ENCODE results near the gene ACTR5.

The ACTR5 gene

DNA sequence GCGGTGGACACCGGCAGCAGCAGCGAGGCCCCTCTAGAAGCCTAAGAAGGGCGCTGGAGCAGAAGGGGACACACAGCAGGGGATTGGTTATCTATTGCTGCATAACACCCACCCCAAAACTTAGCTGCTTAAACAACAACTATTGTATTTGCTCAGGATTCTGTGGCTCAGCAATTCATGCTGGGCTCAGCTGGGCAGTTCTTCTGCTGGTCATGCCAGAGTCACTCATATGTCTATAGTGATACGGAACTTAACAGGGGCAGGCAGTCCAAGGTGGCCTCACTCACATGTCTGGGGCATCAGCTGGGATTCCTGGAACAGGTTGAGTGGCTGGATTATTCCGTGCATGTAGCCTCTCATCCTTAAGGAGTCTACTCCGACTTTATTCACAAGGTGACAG is 39.6 kb downstream of the ACTR5 start:
- POLR2A ChIA-PET: no interaction called here

DNA sequence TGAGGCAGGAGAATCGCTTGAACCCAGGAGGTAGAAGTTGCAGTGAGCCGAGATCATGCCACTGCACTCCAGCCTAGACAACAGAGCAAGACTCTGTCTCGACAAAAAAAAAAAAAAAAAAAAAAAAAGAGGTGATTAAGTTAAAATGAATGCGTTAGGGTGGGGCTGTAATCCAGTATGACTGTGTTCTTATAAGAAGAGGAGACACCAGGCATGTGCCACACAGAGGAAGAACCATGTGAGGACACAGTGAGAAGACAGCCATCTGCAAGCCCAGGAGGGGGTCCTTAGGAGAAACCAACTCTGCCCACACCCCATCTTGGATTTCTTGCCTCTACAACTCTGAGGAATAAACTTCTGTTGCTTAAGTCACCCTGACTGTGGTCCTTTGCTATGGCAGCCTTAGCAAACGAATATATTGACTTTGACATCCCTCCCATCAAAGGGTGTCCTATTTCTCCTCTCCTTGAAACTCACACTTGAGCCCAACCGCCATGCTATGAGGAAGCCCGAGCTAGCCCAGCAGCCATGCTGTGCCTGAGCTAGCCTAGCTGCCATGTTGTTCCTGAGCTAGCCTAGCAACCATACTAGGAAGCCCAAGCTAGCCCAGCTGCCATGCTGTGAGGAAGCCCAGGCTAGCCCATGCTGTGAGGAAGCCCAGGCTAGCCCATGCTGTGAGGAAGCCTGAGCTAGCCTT is 41.4 kb downstream of the ACTR5 start:
- ChIA-PET CTCF (interaction anchor here (0.6 to 3.7 kb wide), 23 partner anchors 8 to 256 kb away, joined by 3 to 23 read pairs (median 5); partner anchors contain the start of genes FAM83D and PPP1R16B), POLR2A (no interaction called here)
- Histone ChIP-seq H3K4me1 (ENCODE audit: control insufficient read depth, insufficient read depth, low read length) (no peaks in the 10 kb centered on the region), H3K27ac (ENCODE audit: extremely low read depth, low read depth, low read length) (no peak overlapping the region), H3K9me3 (ENCODE audit: control insufficient read depth, insufficient read depth, low read depth, low read length) (no peaks in the 10 kb centered on the region), H3K36me3 (ENCODE audit: control insufficient read depth in 2 of 2, insufficient read depth in 1 of 2, low read length in 2 of 2) (no peaks in the 10 kb centered on the region), H3K4me3 (ENCODE audit: low read depth, low read length) (no peak overlapping the region)
- no peak for TF ChIP-seq ZNF16 (tag by site-specific recombination; IDR thresholded peaks at IDR 0.05; ENCODE audit: low read depth)
- no peak for TF ChIP-seq ZNF596 (tag by site-specific recombination; IDR thresholded peaks at IDR 0.05)
- TF ChIP-seq, protein P1, sequence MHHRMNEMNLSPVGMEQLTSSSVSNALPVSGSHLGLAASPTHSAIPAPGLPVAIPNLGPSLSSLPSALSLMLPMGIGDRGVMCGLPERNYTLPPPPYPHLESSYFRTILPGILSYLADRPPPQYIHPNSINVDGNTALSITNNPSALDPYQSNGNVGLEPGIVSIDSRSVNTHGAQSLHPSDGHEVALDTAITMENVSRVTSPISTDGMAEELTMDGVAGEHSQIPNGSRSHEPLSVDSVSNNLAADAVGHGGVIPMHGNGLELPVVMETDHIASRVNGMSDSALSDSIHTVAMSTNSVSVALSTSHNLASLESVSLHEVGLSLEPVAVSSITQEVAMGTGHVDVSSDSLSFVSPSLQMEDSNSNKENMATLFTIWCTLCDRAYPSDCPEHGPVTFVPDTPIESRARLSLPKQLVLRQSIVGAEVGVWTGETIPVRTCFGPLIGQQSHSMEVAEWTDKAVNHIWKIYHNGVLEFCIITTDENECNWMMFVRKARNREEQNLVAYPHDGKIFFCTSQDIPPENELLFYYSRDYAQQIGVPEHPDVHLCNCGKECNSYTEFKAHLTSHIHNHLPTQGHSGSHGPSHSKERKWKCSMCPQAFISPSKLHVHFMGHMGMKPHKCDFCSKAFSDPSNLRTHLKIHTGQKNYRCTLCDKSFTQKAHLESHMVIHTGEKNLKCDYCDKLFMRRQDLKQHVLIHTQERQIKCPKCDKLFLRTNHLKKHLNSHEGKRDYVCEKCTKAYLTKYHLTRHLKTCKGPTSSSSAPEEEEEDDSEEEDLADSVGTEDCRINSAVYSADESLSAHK (tag by site-specific recombination; IDR thresholded peaks at IDR 0.05): 0 out of 2 replicates have a peak, but pooled peaks have one; percentile 35
- TF ChIP-seq, protein P2, sequence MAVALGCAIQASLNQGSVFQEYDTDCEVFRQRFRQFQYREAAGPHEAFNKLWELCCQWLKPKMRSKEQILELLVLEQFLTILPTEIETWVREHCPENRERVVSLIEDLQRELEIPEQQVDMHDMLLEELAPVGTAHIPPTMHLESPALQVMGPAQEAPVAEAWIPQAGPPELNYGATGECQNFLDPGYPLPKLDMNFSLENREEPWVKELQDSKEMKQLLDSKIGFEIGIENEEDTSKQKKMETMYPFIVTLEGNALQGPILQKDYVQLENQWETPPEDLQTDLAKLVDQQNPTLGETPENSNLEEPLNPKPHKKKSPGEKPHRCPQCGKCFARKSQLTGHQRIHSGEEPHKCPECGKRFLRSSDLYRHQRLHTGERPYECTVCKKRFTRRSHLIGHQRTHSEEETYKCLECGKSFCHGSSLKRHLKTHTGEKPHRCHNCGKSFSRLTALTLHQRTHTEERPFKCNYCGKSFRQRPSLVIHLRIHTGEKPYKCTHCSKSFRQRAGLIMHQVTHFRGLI (tag by site-specific recombination; IDR thresholded peaks at IDR 0.05): 0 out of 2 replicates have a peak, but pooled peaks have one; percentile 60
- no peak for TF ChIP-seq ZNF560 (tag by site-specific recombination; IDR thresholded peaks at IDR 0.05; ENCODE audit: borderline replicate concordance)
- no peak for TF ChIP-seq ZNF114 (tag by site-specific recombination; IDR thresholded peaks at IDR 0.05)
- TF ChIP-seq, protein P3, sequence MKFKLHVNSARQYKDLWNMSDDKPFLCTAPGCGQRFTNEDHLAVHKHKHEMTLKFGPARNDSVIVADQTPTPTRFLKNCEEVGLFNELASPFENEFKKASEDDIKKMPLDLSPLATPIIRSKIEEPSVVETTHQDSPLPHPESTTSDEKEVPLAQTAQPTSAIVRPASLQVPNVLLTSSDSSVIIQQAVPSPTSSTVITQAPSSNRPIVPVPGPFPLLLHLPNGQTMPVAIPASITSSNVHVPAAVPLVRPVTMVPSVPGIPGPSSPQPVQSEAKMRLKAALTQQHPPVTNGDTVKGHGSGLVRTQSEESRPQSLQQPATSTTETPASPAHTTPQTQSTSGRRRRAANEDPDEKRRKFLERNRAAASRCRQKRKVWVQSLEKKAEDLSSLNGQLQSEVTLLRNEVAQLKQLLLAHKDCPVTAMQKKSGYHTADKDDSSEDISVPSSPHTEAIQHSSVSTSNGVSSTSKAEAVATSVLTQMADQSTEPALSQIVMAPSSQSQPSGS (tag by site-specific recombination; IDR thresholded peaks at IDR 0.05; ENCODE audit: low read depth): no peak
- TF ChIP-seq, protein P4, sequence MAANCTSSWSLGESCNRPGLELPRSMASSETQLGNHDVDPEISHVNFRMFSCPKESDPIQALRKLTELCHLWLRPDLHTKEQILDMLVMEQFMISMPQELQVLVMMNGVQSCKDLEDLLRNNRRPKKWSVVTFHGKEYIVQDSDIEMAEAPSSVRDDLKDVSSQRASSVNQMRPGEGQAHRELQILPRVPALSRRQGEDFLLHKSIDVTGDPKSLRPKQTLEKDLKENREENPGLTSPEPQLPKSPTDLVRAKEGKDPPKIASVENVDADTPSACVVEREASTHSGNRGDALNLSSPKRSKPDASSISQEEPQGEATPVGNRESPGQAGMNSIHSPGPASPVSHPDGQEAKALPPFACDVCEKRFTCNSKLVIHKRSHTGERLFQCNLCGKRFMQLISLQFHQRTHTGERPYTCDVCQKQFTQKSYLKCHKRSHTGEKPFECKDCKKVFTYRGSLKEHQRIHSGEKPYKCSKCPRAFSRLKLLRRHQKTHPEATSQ (tag by site-specific recombination; IDR thresholded peaks at IDR 0.05): 0 out of 2 replicates have a peak, but pooled peaks have one; percentile 59
- TF ChIP-seq ZNF677 (tag by site-specific recombination; IDR thresholded peaks at IDR 0.05): no peak
- TF ChIP-seq SALL2 (tag by site-specific recombination; IDR thresholded peaks at IDR 0.05; ENCODE audit: borderline replicate concordance): no peak
- TF ChIP-seq, protein P5, sequence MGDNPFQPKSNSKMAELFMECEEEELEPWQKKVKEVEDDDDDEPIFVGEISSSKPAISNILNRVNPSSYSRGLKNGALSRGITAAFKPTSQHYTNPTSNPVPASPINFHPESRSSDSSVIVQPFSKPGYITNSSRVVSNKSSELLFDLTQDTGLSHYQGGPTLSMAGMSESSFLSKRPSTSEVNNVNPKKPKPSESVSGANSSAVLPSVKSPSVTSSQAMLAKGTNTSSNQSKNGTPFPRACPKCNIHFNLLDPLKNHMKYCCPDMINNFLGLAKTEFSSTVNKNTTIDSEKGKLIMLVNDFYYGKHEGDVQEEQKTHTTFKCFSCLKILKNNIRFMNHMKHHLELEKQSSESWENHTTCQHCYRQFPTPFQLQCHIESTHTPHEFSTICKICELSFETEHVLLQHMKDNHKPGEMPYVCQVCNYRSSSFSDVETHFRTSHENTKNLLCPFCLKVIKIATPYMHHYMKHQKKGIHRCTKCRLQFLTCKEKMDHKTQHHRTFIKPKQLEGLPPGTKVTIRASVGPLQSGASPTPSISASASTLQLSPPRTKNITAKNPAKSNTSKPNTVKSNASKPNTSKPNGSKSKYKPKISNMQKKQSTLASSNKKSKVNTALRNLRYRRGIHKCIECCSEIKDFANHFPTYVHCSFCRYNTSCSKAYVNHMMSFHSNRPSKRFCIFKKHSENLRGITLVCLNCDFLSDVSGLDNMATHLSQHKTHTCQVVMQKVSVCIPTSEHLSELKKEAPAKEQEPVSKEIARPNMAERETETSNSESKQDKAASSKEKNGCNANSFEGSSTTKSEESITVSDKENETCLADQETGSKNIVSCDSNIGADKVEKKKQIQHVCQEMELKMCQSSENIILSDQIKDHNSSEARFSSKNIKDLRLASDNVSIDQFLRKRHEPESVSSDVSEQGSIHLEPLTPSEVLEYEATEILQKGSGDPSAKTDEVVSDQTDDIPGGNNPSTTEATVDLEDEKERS (tag by site-specific recombination; IDR thresholded peaks at IDR 0.05): 0 out of 2 replicates have a peak, but pooled peaks have one; percentile 16

More for the DNA sequence above, 39.6 kb downstream of the ACTR5 start:
- Histone ChIP-seq H3K9me3 (ENCODE audit: control insufficient read depth, insufficient read depth, low read depth, low read length) (no peaks in the 10 kb centered on the region), H3K4me1 (ENCODE audit: control insufficient read depth, insufficient read depth, low read length) (no peaks in the 10 kb centered on the region), H3K27ac (ENCODE audit: extremely low read depth, low read depth, low read length) (no peak overlapping the region), H3K36me3 (ENCODE audit: control insufficient read depth in 2 of 2, insufficient read depth in 1 of 2, low read length in 2 of 2) (no peaks in the 10 kb centered on the region), H3K4me3 (ENCODE audit: low read depth, low read length) (no peak overlapping the region)
- TF ChIP-seq ZNF311 (tag by site-specific recombination; IDR thresholded peaks at IDR 0.05; ENCODE audit: borderline replicate concordance): no peak
- TF ChIP-seq, protein P6, sequence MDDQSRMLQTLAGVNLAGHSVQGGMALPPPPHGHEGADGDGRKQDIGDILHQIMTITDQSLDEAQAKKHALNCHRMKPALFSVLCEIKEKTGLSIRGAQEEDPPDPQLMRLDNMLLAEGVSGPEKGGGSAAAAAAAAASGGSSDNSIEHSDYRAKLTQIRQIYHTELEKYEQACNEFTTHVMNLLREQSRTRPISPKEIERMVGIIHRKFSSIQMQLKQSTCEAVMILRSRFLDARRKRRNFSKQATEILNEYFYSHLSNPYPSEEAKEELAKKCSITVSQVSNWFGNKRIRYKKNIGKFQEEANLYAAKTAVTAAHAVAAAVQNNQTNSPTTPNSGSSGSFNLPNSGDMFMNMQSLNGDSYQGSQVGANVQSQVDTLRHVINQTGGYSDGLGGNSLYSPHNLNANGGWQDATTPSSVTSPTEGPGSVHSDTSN (CRISPR knock-in tag; IDR thresholded peaks at IDR 0.05): no peak
- TF ChIP-seq ZNF133 (tag by site-specific recombination; IDR thresholded peaks at IDR 0.05): no peak
- no peak for TF ChIP-seq SP2 (tag by site-specific recombination; IDR thresholded peaks at IDR 0.05)
- TF ChIP-seq, protein P4 (tag by site-specific recombination; IDR thresholded peaks at IDR 0.05): no peak
- TF ChIP-seq ZNF473 (tag by site-specific recombination; IDR thresholded peaks at IDR 0.05): no peak
- TF ChIP-seq ZNF600 (tag by site-specific recombination; IDR thresholded peaks at IDR 0.05): no peak
- TF ChIP-seq YY2 (tag by site-specific recombination; IDR thresholded peaks at IDR 0.05): no peak
- no peak for TF ChIP-seq ZNF624 (tag by site-specific recombination; IDR thresholded peaks at IDR 0.05)
- TF ChIP-seq ZNF610 (tag by site-specific recombination; IDR thresholded peaks at IDR 0.05; ENCODE audit: borderline replicate concordance): no peak
- CTCF ChIA-PET: interaction anchor here (0.6 kb wide), 3 partner anchors 34 to 1239 kb away, joined by 3 read pairs; no protein-coding TSS in a partner anchor

All from HEK293 (cell line).